Lower lobe of right lung (tissue), 2 donors: ENCODE measurements around the gene DNAAF1. TPM values are rescaled to one million over a fixed set of nuclear protein-coding genes. Genes with fewer than 3 reads are reported as not detected.
A peak's percentile ranks its signal among the peaks of the same experiment; 100 is the strongest.

ENCODE experiments used
- ATAC-seq, 2 donors: fragments of 200-7000 bp; cut with Tn5 transposase; one replicate each; pipeline ENCODE4 v1.9.1; 2020 to 2022; ENCODE audit warnings: mild to moderate bottlenecking in 2 of 2, moderate library complexity in 2 of 2
- DNase-seq: peaks from one replicate; pipeline ENCODE4 v3.0.0-alpha.2; 2020
- H3K27ac ChIP-seq: fragments of 200-600 bp; one replicate; pipeline ENCODE4 v1.8.0; 2022
- H3K27me3 ChIP-seq: fragments of 200-600 bp; one replicate; pipeline ENCODE4 v1.8.0; 2022; ENCODE audit warnings: low read depth
- H3K36me3 ChIP-seq: fragments of 200-600 bp; one replicate; pipeline ENCODE4 v1.8.0; 2022; ENCODE audit warnings: mild to moderate bottlenecking
- H3K4me1 ChIP-seq: fragments of 200-600 bp; one replicate; pipeline ENCODE4 v1.8.0; 2022
- H3K4me3 ChIP-seq: fragments of 200-600 bp; one replicate; pipeline ENCODE4 v1.8.0; 2022; ENCODE audit warnings: mild to moderate bottlenecking
- H3K9me3 ChIP-seq: fragments of 200-600 bp; one replicate; pipeline ENCODE4 v1.8.0; 2022
- CTCF ChIP-seq: fragments of 200-600 bp; IDR thresholded peaks from one replicate; pipeline ENCODE4 v1.8.0; 2022; ENCODE audit warnings: antibody characterized with exemption, mild to moderate bottlenecking
- intact Hi-C: fragments of 100-400 bp; cut with DNase I; formaldehyde crosslinking; loops from one replicate; pipeline ENCODE4 v1.11.0; 2022
- total RNA-seq: library from RNA; stranded (reverse); fragmentation: NEBNext Ultra II Directional; extraction: Animal tissue kit (Norgen Biotek cat#: 25700); gene quantifications from one replicate; pipeline ENCODE4 v1.2.1, GENCODE V29; 2021
- donor health status: DM: no; HTN: yes; CAD: no; lungs with severe emphysema.

DNAAF1 gene
- total RNA-seq, 1 donor from 2014 or later: 18.8 TPM

DNA sequence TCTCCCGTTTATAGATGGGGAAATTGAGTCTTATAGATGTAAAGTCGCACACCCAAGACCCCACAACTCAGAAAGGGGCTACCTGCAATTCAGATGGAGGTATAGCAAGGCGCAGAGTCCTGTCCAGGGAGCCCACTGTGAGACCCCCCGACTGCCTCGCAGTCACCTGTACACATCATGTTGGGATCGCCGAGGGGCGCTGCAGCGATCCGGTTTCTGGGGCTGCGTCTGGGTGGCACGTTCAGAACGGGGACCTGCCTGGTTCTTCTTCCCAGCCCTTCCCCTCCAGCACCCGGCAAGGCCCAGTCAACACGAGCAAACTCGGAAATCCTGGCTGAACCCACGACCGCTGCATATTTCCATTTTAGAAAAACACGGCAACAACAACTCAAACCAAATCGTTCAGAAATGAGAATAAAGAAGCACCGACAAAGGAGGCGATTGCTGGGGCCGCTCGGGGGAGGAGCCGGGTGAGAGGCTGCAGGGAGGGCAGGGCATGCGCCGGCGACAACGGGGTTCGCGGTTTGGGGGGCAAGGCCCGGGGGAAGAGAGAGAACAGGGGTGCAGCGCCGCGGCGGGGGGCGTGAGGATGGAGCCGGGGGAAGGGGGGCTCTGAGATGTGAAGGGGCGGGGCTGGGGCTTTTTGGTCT, 774 bp upstream of the DNAAF1 start:
- Histone ChIP-seq H3K27ac (peak overlapping the region; percentile 60), H3K36me3 (no peaks in the 10 kb centered on the region), H3K4me1 (peaks cover 13% of the 10 kb centered on the region), H3K27me3 (no peaks in the 10 kb centered on the region), H3K4me3 (peak overlapping the region; percentile 85), H3K9me3 (no peaks in the 10 kb centered on the region)
- DNase-seq (peak; percentile 63), ATAC-seq (peak; percentile 54 to 72)
- TF ChIP-seq CTCF: no peak
- intact Hi-C loops: no loop called here

DNA sequence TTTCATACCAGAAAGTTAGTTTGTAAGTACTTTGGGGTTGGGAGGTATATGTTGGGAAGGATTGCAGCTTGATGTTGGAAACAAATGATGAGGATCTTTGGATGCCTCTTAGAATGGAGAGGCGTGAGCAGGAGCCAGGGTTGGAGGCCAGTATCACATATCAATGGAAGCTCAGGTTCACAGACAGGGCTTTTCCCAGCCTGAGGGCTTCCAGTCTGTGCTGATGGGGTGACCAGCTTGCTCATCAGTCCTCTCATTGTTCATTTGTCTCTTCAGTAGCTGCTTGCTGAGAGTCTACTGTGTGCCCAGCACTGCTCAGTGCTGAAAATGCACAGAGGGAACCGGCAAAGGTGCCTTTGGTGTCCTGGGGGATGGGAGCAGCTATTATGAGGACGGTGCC, 5.8 kb downstream of the DNAAF1 start:
- ATAC-seq: no peak
- intact Hi-C loops: no loop called here
- no peak overlapping the region for H3K27ac ChIP-seq
- DNase-seq: no peak
- H3K27me3 ChIP-seq: no peaks in the 10 kb centered on the region
- no peak overlapping the region for H3K4me3 ChIP-seq
- H3K9me3 ChIP-seq: no peaks in the 10 kb centered on the region
- no peaks in the 10 kb centered on the region for H3K4me1 ChIP-seq
- TF ChIP-seq CTCF: no peak
- no peaks in the 10 kb centered on the region for H3K36me3 ChIP-seq

DNA sequence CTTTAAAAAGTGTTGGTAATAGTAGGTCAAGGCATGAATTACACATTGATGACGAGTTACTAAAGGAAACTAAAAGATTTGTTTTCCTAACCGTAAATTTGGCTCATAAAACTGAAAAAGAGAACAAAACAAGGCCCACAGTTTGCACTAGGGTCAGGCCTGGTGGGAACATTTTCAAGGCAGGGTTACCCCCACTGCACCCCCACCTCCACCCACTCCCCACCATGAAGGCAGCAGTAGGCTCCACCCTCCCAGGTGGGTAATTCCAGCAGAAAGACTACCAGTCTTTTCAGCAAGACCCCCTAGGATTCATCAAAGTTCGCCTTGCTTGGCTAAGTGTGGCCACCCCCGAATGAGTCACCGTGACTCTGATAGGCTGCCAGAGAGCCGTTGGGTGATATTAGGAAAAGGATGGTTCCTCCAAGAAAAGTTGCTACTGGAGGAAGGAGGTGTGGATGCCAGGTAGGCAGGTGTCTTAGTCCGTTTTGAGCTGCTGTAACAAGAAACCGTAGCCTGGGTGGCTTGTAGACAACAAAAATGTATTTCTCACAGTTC, 8.6 kb downstream of the DNAAF1 start:
- ATAC-seq (no peak), DNase-seq (no peak)
- Histone ChIP-seq H3K27ac (no peak overlapping the region), H3K4me3 (no peak overlapping the region), H3K36me3 (no peaks in the 10 kb centered on the region), H3K27me3 (peaks cover 3% of the 10 kb centered on the region), H3K4me1 (no peaks in the 10 kb centered on the region), H3K9me3 (no peaks in the 10 kb centered on the region)
- intact Hi-C loops: no loop called here
- no peak for TF ChIP-seq CTCF

DNA sequence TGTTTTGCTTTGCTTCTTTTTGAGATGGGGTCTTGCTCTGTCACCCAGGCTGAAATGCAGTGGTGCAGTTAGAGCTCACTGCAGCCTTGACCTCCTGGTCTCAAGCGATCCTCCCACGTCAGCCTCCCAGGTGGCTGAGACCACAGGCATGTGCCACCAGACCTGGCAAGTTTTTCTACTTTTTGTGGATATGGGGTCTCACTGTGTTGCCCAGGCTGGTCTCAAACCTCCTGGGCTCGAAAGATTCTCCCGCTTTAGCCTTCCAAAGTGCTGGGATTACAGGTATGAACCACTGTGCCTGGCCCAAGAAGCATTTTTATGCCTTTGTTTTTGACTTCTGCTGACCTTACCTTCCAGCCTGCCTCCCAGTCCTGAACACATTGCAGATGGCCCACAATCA, 10.1 kb downstream of the DNAAF1 start:
- ATAC-seq (no peak), DNase-seq (no peak)
- peaks cover 5% of the 10 kb centered on the region for H3K27me3 ChIP-seq
- intact Hi-C loops: no loop called here
- TF ChIP-seq CTCF: no peak
- H3K36me3 ChIP-seq: no peaks in the 10 kb centered on the region
- no peaks in the 10 kb centered on the region for H3K4me1 ChIP-seq
- H3K4me3 ChIP-seq: no peak overlapping the region
- no peaks in the 10 kb centered on the region for H3K9me3 ChIP-seq
- no peak overlapping the region for H3K27ac ChIP-seq

DNA sequence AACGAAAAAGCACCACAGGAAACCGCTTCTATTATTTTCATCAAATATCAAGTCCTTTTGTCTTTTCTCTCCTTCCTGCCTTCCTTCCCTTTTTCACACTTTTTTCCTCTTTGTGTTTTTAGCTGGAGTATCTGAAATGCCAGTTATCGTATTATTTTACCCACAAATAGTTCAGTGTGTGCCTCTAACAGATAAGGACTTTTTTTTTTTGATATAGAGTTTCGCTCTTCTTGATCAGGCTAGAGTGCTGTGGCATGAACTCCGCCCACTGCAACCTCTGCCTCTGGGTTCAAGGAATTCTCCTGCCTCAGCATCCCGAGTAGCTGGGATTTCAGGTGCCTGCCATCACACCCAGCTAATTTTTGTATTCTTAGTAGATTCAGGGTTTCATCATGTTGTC, 10.7 kb downstream of the DNAAF1 start:
- no peak overlapping the region for H3K4me3 ChIP-seq
- no peak for TF ChIP-seq CTCF
- no peaks in the 10 kb centered on the region for H3K36me3 ChIP-seq
- peaks cover 8% of the 10 kb centered on the region for H3K27me3 ChIP-seq
- no peaks in the 10 kb centered on the region for H3K9me3 ChIP-seq
- no peaks in the 10 kb centered on the region for H3K4me1 ChIP-seq
- DNase-seq (no peak), ATAC-seq (no peak)
- intact Hi-C loops: no loop called here
- H3K27ac ChIP-seq: no peak overlapping the region
